GM23338 (cell line): ENCODE results near the gene RASL11B.

Experiments used
- TF ChIP-seq, protein P1 (sequence below), 2 experiments: fragments of 200-600 bp in 1 of 2; sonication (generic) in 1 of 2; conservative IDR thresholded peaks; 2 replicates each; pipeline versions ENCODE4 v1.5.1 to v1.6.1; 2016 to 2017; ENCODE audit warnings: antibody characterized with exemption in 2 of 2, low read depth in 2 of 2, mild to moderate bottlenecking in 2 of 2, moderate library complexity in 1 of 2
- TF ChIP-seq, protein P2 (sequence below): IDR thresholded peaks from one replicate; pipeline ENCODE4 v1.6.1; 2018; ENCODE audit warnings: antibody characterized with exemption; ENCODE audit not compliant: unreplicated experiment

DNA sequence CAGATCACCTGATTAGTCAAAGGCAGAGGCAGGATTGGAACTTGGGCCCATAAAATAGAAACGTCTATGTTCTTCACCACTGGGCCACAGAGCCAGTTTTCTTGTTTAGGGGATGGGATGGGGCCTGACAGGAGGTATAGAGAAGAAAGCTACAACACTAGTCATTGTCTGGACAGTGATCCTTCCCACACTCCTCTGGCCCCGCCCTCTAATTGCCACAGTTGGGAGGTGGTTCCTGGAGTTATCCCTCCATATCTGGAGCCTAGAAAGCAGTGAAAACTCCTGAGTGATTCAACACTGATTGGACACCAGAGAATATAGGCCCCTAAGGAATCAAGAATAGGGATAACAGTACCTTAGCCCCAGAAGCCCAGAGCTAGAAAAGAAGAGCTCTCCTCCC lies 22.9 kb downstream of the RASL11B start:
- TF ChIP-seq, protein P1, sequence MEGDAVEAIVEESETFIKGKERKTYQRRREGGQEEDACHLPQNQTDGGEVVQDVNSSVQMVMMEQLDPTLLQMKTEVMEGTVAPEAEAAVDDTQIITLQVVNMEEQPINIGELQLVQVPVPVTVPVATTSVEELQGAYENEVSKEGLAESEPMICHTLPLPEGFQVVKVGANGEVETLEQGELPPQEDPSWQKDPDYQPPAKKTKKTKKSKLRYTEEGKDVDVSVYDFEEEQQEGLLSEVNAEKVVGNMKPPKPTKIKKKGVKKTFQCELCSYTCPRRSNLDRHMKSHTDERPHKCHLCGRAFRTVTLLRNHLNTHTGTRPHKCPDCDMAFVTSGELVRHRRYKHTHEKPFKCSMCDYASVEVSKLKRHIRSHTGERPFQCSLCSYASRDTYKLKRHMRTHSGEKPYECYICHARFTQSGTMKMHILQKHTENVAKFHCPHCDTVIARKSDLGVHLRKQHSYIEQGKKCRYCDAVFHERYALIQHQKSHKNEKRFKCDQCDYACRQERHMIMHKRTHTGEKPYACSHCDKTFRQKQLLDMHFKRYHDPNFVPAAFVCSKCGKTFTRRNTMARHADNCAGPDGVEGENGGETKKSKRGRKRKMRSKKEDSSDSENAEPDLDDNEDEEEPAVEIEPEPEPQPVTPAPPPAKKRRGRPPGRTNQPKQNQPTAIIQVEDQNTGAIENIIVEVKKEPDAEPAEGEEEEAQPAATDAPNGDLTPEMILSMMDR (conservative IDR thresholded peaks at IDR 0.05; ENCODE audit: low read depth in 2 of 2): no peak
- TF ChIP-seq, protein P2, sequence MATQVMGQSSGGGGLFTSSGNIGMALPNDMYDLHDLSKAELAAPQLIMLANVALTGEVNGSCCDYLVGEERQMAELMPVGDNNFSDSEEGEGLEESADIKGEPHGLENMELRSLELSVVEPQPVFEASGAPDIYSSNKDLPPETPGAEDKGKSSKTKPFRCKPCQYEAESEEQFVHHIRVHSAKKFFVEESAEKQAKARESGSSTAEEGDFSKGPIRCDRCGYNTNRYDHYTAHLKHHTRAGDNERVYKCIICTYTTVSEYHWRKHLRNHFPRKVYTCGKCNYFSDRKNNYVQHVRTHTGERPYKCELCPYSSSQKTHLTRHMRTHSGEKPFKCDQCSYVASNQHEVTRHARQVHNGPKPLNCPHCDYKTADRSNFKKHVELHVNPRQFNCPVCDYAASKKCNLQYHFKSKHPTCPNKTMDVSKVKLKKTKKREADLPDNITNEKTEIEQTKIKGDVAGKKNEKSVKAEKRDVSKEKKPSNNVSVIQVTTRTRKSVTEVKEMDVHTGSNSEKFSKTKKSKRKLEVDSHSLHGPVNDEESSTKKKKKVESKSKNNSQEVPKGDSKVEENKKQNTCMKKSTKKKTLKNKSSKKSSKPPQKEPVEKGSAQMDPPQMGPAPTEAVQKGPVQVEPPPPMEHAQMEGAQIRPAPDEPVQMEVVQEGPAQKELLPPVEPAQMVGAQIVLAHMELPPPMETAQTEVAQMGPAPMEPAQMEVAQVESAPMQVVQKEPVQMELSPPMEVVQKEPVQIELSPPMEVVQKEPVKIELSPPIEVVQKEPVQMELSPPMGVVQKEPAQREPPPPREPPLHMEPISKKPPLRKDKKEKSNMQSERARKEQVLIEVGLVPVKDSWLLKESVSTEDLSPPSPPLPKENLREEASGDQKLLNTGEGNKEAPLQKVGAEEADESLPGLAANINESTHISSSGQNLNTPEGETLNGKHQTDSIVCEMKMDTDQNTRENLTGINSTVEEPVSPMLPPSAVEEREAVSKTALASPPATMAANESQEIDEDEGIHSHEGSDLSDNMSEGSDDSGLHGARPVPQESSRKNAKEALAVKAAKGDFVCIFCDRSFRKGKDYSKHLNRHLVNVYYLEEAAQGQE: no peak
